ENCODE data around the gene PPP2R5A.

The PPP2R5A gene

GRCh38 chr1:212311836-212312497 is 26.8 kb downstream of the PPP2R5A start:
- no peak overlapping the region for H3K27ac ChIP-seq (replicated peaks)
- no peak for DNase-seq (ENCODE audit: low read depth in 1 of 2, low spot score in 1 of 2)

DNA sequence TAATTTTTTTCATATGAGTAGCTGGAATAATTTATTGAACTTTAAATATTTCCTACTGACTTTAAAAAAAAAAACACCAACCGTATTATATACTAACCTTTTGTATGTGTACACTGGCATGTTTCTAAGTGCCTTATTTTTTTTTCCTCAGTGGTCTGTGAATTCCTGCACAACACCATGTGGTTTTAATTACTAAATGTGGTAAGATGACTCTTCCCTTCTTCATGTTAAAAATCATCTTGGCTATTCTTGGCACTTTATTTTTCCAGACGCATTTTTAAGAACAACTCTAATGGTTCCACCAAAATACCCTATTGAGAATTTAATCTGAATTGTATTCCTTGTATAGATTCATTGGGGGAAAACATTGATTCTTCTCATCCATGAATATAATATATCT is 28.4 kb downstream of the PPP2R5A start:
- DNase-seq (ENCODE audit: low read depth in 1 of 2, low spot score in 1 of 2) = no peak
- TF ChIP-seq CTCF (IDR thresholded peaks at IDR 0.05; ENCODE audit: insufficient read depth, low read length) (no peak), POLR2AphosphoS5 (IDR thresholded peaks at IDR 0.05; ENCODE audit: low read depth) (no peak), SPI1 (IDR thresholded peaks at IDR 0.05; ENCODE audit: borderline replicate concordance, low read depth) (no peak), GABPA (IDR thresholded peaks at IDR 0.05; ENCODE audit: low read depth) (no peak)
- TF ChIP-seq, protein P1, sequence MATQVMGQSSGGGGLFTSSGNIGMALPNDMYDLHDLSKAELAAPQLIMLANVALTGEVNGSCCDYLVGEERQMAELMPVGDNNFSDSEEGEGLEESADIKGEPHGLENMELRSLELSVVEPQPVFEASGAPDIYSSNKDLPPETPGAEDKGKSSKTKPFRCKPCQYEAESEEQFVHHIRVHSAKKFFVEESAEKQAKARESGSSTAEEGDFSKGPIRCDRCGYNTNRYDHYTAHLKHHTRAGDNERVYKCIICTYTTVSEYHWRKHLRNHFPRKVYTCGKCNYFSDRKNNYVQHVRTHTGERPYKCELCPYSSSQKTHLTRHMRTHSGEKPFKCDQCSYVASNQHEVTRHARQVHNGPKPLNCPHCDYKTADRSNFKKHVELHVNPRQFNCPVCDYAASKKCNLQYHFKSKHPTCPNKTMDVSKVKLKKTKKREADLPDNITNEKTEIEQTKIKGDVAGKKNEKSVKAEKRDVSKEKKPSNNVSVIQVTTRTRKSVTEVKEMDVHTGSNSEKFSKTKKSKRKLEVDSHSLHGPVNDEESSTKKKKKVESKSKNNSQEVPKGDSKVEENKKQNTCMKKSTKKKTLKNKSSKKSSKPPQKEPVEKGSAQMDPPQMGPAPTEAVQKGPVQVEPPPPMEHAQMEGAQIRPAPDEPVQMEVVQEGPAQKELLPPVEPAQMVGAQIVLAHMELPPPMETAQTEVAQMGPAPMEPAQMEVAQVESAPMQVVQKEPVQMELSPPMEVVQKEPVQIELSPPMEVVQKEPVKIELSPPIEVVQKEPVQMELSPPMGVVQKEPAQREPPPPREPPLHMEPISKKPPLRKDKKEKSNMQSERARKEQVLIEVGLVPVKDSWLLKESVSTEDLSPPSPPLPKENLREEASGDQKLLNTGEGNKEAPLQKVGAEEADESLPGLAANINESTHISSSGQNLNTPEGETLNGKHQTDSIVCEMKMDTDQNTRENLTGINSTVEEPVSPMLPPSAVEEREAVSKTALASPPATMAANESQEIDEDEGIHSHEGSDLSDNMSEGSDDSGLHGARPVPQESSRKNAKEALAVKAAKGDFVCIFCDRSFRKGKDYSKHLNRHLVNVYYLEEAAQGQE (IDR thresholded peaks at IDR 0.05; ENCODE audit: insufficient replicate concordance, low read depth) = no peak
- Histone ChIP-seq H3K4me3 (replicated peaks; ENCODE audit: insufficient read depth, low read length) (no peak overlapping the region), H3K27me3 (ENCODE audit: insufficient read depth, poor library complexity, severe bottlenecking) (no peaks in the 10 kb centered on the region), H3K27ac (replicated peaks) (no peak overlapping the region)

More at GRCh38 chr1:212311836-212312497, 26.8 kb downstream of the PPP2R5A start:
- H3K4me3 ChIP-seq (replicated peaks; ENCODE audit: insufficient read depth, low read length) = no peak overlapping the region
- H3K27me3 ChIP-seq (ENCODE audit: insufficient read depth, poor library complexity, severe bottlenecking) = no peaks in the 10 kb centered on the region
- no peak for TF ChIP-seq GABPA (IDR thresholded peaks at IDR 0.05; ENCODE audit: low read depth)
- TF ChIP-seq CTCF (IDR thresholded peaks at IDR 0.05; ENCODE audit: insufficient read depth, low read length) = no peak
- TF ChIP-seq POLR2AphosphoS5 (IDR thresholded peaks at IDR 0.05; ENCODE audit: low read depth) = no peak
- TF ChIP-seq, protein P1 (IDR thresholded peaks at IDR 0.05; ENCODE audit: insufficient replicate concordance, low read depth) = no peak
- no peak for TF ChIP-seq SPI1 (IDR thresholded peaks at IDR 0.05; ENCODE audit: borderline replicate concordance, low read depth)

DNA sequence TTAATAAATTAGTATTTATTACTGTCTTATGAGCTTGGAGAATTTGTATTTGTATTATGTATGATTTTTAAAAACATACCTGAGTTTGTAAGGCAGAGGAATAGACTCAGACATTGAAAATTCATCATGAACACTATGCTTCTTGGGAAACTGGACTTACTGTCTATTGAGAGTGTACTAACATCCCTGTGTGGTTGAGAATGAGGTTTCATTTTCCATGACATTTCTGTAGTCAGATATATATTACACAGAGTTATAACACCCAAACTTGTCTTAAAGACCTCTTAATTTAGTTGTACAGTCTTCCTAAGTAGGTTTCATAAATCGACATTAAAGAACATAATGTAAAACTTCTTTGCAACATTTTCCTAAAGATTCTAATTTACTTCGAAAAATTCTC is 30.0 kb downstream of the PPP2R5A start:
- Histone ChIP-seq H3K4me3 (replicated peaks; ENCODE audit: insufficient read depth, low read length) (no peak overlapping the region), H3K27ac (replicated peaks) (no peak overlapping the region), H3K27me3 (ENCODE audit: insufficient read depth, poor library complexity, severe bottlenecking) (no peaks in the 10 kb centered on the region)
- TF ChIP-seq POLR2AphosphoS5 (IDR thresholded peaks at IDR 0.05; ENCODE audit: low read depth) (no peak), CTCF (IDR thresholded peaks at IDR 0.05; ENCODE audit: insufficient read depth, low read length) (no peak), GABPA (IDR thresholded peaks at IDR 0.05; ENCODE audit: low read depth) (no peak), SPI1 (IDR thresholded peaks at IDR 0.05; ENCODE audit: borderline replicate concordance, low read depth) (no peak)
- TF ChIP-seq, protein P1 (IDR thresholded peaks at IDR 0.05; ENCODE audit: insufficient replicate concordance, low read depth) = no peak
- DNase-seq (ENCODE audit: low read depth in 1 of 2, low spot score in 1 of 2) = no peak

Data from HL-60 (cell line).